ENCODE data around the gene TCFL5. TPM values are rescaled to one million over a fixed set of nuclear protein-coding genes. Genes with fewer than 3 reads are reported as not detected.

TCFL5 gene
- total and polyA plus RNA-seq, 7 experiments from 2014 or later: 0.91 to 10.8 (median 7.0) TPM

GRCh38 chr20:62906647-62907375 is 45.2 kb upstream of the TCFL5 start:
- Histone ChIP-seq H3K36me3 (ENCODE audit: control insufficient read depth in 2 of 3, insufficient read depth in 3 of 3, low read length in 3 of 3) (peaks cover 48 to 98% (median 48%) of the 10 kb centered on the region in 3 experiments), H3K4me1 (ENCODE audit: control insufficient read depth in 2 of 2, insufficient read depth in 2 of 2, low read length in 2 of 2) (no peaks in the 10 kb centered on the region), H3K27me3 (ENCODE audit: control insufficient read depth in 2 of 2, insufficient read depth in 2 of 2, low read length in 2 of 2) (no peaks in the 10 kb centered on the region), H3K4me3 (ENCODE audit: low read length) (no peak overlapping the region), H3K9me3 (ENCODE audit: control insufficient read depth in 2 of 3, low read length in 3 of 3) (no peaks in the 10 kb centered on the region), H3K27ac (ENCODE audit: low read depth, low read length) (no peak overlapping the region)
- Mint-ChIP-seq H3K36me3 (peaks cover 10 to 72% (median 35%) of the 10 kb centered on the region in 5 donors), H3K9me3 (no peaks in the 10 kb centered on the region), H3K4me3 (no peak overlapping the region), H3K27me3 (no peaks in the 10 kb centered on the region), H3K27ac (peak overlapping the region in 4 of 9 donors; percentile 12 to 65 (median 35)), H3K4me1 (peaks cover 9 to 37% (median 24%) of the 10 kb centered on the region in 7 donors)
- ChIA-PET CTCF (interaction anchor here (0.6 to 2.7 kb wide), 5 partner anchors 7 to 47 kb away, joined by 3 to 34 read pairs (median 10); no protein-coding TSS in a partner anchor), POLR2A (interaction anchor here (0.6 to 2.2 kb wide), 3 partner anchors 9 to 18 kb away, joined by 3 to 7 read pairs (median 5); no protein-coding TSS in a partner anchor)
- intact Hi-C loops (cut with micrococcal nuclease): loop anchor here in 1 of 2 donors (1.0 kb wide), 1 partner anchor 14 kb away; no protein-coding TSS in a partner anchor
- ATAC-seq (no peak), DNase-seq (no peak)

- ChIA-PET CTCF (interaction anchor here (1.2 to 2.5 kb wide), 3 partner anchors 7 to 48 kb away, joined by 4 to 12 read pairs (median 10); no protein-coding TSS in a partner anchor), POLR2A (interaction anchor here (2.2 kb wide), 1 partner anchor 12 kb away, joined by 7 read pairs; no protein-coding TSS in a partner anchor)
- intact Hi-C loops (cut with micrococcal nuclease): no loop called here
- H3K9me3 Mint-ChIP-seq: no peaks in the 10 kb centered on the region
- peaks cover 43 to 97% (median 46%) of the 10 kb centered on the region in 3 experiments for H3K36me3 ChIP-seq (ENCODE audit: control insufficient read depth in 2 of 3, insufficient read depth in 3 of 3, low read length in 3 of 3)
- H3K4me1 ChIP-seq (ENCODE audit: control insufficient read depth in 2 of 2, insufficient read depth in 2 of 2, low read length in 2 of 2): no peaks in the 10 kb centered on the region
- H3K4me1 Mint-ChIP-seq: peaks cover 7 to 32% (median 24%) of the 10 kb centered on the region in 7 donors
- no peak overlapping the region for H3K27ac ChIP-seq (ENCODE audit: low read depth, low read length)
- no peak overlapping the region for H3K4me3 ChIP-seq (ENCODE audit: low read length)
- H3K27me3 Mint-ChIP-seq: no peaks in the 10 kb centered on the region
- no peak for ATAC-seq
- H3K27ac Mint-ChIP-seq: peak overlapping the region in 3 of 9 donors; percentile 17 to 26 (median 19)
- peaks cover 10 to 67% (median 35%) of the 10 kb centered on the region in 5 donors for H3K36me3 Mint-ChIP-seq
- no peaks in the 10 kb centered on the region for H3K9me3 ChIP-seq (ENCODE audit: control insufficient read depth in 2 of 3, low read length in 3 of 3)
- no peak for DNase-seq
- no peak overlapping the region for H3K4me3 Mint-ChIP-seq
- no peaks in the 10 kb centered on the region for H3K27me3 ChIP-seq (ENCODE audit: control insufficient read depth in 2 of 2, insufficient read depth in 2 of 2, low read length in 2 of 2)
These were observed 44.6 kb upstream of the TCFL5 start for GRCh38 chr20:62906209-62906608.

GRCh38 chr20:62905536-62906117 is 44.0 kb upstream of the TCFL5 start:
- no peak overlapping the region for H3K4me3 Mint-ChIP-seq
- intact Hi-C loops (cut with micrococcal nuclease): no loop called here
- no peaks in the 10 kb centered on the region for H3K9me3 ChIP-seq (ENCODE audit: control insufficient read depth in 2 of 3, low read length in 3 of 3)
- H3K27me3 ChIP-seq (ENCODE audit: control insufficient read depth in 2 of 2, insufficient read depth in 2 of 2, low read length in 2 of 2): no peaks in the 10 kb centered on the region
- ChIA-PET POLR2A (no interaction called here), CTCF (interaction anchor here (1.2 kb wide), 1 partner anchor 10 kb away, joined by 4 read pairs; no protein-coding TSS in a partner anchor)
- H3K27ac ChIP-seq (ENCODE audit: low read depth, low read length): no peak overlapping the region
- no peak overlapping the region for H3K4me3 ChIP-seq (ENCODE audit: low read length)
- peaks cover 40 to 94% (median 41%) of the 10 kb centered on the region in 3 experiments for H3K36me3 ChIP-seq (ENCODE audit: control insufficient read depth in 2 of 3, insufficient read depth in 3 of 3, low read length in 3 of 3)
- no peaks in the 10 kb centered on the region for H3K9me3 Mint-ChIP-seq
- DNase-seq (no peak), ATAC-seq (no peak)
- H3K36me3 Mint-ChIP-seq: peaks cover 10 to 63% (median 35%) of the 10 kb centered on the region in 5 donors
- peak overlapping the region in 5 of 9 donors; percentile 11 to 36 (median 24) for H3K27ac Mint-ChIP-seq
- peaks cover 0 to under 1% of the 10 kb centered on the region in 2 donors for H3K4me1 ChIP-seq (ENCODE audit: control insufficient read depth in 2 of 2, insufficient read depth in 2 of 2, low read length in 2 of 2)
- no peaks in the 10 kb centered on the region for H3K27me3 Mint-ChIP-seq
- H3K4me1 Mint-ChIP-seq: peaks cover 8 to 35% (median 25%) of the 10 kb centered on the region in 7 donors

GRCh38 chr20:62902926-62903615 is 41.4 kb upstream of the TCFL5 start:
- POLR2A ChIA-PET: interaction anchor here (0.8 to 1.7 kb wide), 5 partner anchors 10 to 51 kb away, joined by 3 to 7 read pairs (median 3); partner anchors contain the start of gene GID8
- Histone ChIP-seq H3K27me3 (ENCODE audit: control insufficient read depth in 2 of 2, insufficient read depth in 2 of 2, low read length in 2 of 2) (no peaks in the 10 kb centered on the region), H3K36me3 (ENCODE audit: control insufficient read depth in 2 of 3, insufficient read depth in 3 of 3, low read length in 3 of 3) (peaks cover 21 to 68% (median 30%) of the 10 kb centered on the region in 3 experiments), H3K27ac (ENCODE audit: low read depth, low read length) (no peak overlapping the region), H3K4me3 (ENCODE audit: low read length) (no peak overlapping the region), H3K4me1 (ENCODE audit: control insufficient read depth in 2 of 2, insufficient read depth in 2 of 2, low read length in 2 of 2) (peaks cover 13 to 22% of the 10 kb centered on the region in 2 donors), H3K9me3 (ENCODE audit: control insufficient read depth in 2 of 3, low read length in 3 of 3) (no peaks in the 10 kb centered on the region)
- intact Hi-C loops (cut with micrococcal nuclease): loop anchor here (5.0 kb wide), 2 partner anchors 34 to 41 kb away; partner anchors contain the start of genes GID8 (in 1 of the 2) and TCFL5 (in 1 of the 2)
- Mint-ChIP-seq H3K4me3 (no peak overlapping the region), H3K27ac (peak overlapping the region in 3 of 9 donors; percentile 18 to 56 (median 43)), H3K9me3 (no peaks in the 10 kb centered on the region), H3K4me1 (peaks cover 19 to 40% (median 33%) of the 10 kb centered on the region in 7 donors), H3K36me3 (peaks cover 0 to 45% (median 22%) of the 10 kb centered on the region in 5 donors), H3K27me3 (no peaks in the 10 kb centered on the region)
- no peak for DNase-seq
- CTCF ChIA-PET: interaction anchor here (0.5 to 7.9 kb wide), 5 partner anchors 9 to 45 kb away, joined by 3 to 102 read pairs (median 5); partner anchors contain the start of gene DIDO1
- ATAC-seq: no peak

GRCh38 chr20:62901891-62902290 is 40.3 kb upstream of the TCFL5 start:
- CTCF ChIA-PET: interaction anchor here (0.9 to 7.9 kb wide), 6 partner anchors 14 to 107 kb away, joined by 3 to 102 read pairs (median 10); partner anchors contain the start of gene DIDO1
- ATAC-seq (no peak), DNase-seq (no peak)
- intact Hi-C loops (cut with micrococcal nuclease): loop anchor here (5.0 kb wide), 2 partner anchors 35 to 40 kb away; partner anchors contain the start of genes GID8 (in 1 of the 2) and TCFL5 (in 1 of the 2)
- peaks cover 19 to 57% (median 21%) of the 10 kb centered on the region in 3 experiments for H3K36me3 ChIP-seq (ENCODE audit: control insufficient read depth in 2 of 3, insufficient read depth in 3 of 3, low read length in 3 of 3)
- Mint-ChIP-seq H3K4me3 (no peak overlapping the region), H3K27ac (peak overlapping the region in 3 of 9 donors; percentile 26 to 90 (median 62)), H3K9me3 (no peaks in the 10 kb centered on the region), H3K27me3 (no peaks in the 10 kb centered on the region), H3K36me3 (peaks cover 0 to 37% (median 17%) of the 10 kb centered on the region in 5 donors), H3K4me1 (peaks cover 21 to 42% (median 33%) of the 10 kb centered on the region in 7 donors)
- H3K9me3 ChIP-seq (ENCODE audit: control insufficient read depth in 2 of 3, low read length in 3 of 3): no peaks in the 10 kb centered on the region
- peaks cover 13 to 22% of the 10 kb centered on the region in 2 donors for H3K4me1 ChIP-seq (ENCODE audit: control insufficient read depth in 2 of 2, insufficient read depth in 2 of 2, low read length in 2 of 2)
- no peak overlapping the region for H3K27ac ChIP-seq (ENCODE audit: low read depth, low read length)
- H3K27me3 ChIP-seq (ENCODE audit: control insufficient read depth in 2 of 2, insufficient read depth in 2 of 2, low read length in 2 of 2): no peaks in the 10 kb centered on the region
- POLR2A ChIA-PET: interaction anchor here (0.6 to 3.3 kb wide), 8 partner anchors 9 to 36 kb away, joined by 3 to 20 read pairs (median 5); partner anchors contain the start of genes DIDO1 and GID8
- H3K4me3 ChIP-seq (ENCODE audit: low read length): no peak overlapping the region
